ENCODE measurements around the gene TRPC4.

Gene TRPC4

DNA sequence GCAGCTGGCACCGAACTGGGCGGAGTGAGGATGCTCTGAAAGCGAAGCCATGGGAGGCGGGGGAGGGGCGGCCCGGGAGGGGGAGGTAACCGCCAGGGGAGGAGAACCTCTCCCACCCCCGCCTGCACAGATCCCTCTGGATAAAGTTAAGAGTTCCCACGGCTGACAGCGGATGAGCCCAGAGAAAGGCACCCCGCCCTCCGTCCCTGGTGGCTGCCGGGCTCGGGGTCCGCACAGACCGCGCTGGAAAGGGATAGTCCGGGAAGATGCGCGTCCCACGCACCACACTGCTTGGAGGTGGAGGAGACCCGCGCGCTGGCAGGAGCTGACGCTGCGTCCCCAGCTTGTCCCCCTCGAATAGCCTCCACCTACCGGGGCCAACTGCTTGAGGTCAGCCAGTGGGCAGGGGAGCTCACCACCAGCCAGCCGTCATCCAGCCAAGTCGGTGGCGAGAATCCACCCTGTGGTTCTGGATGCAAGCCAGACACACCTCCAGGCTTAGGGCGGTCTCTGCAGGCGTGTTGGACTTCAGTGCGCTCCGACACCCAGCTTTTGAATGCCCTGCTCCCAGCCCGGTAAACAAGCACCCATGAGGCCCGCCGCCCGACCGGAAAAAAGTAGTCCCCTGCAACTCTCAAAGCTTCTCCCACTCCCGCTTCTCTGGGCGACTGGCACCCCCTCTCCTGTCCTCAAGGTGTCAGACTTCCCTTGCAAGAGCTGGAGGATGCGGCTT is at the start of gene TRPC4:
Gene TRPC4 (minus strand): TSS at position 17 of the 733 bp plus-strand sequence. CDS start 86,439 bp downstream, outside the sequence.
- DNase-seq (ENCODE audit: low spot score) = no peak

DNA sequence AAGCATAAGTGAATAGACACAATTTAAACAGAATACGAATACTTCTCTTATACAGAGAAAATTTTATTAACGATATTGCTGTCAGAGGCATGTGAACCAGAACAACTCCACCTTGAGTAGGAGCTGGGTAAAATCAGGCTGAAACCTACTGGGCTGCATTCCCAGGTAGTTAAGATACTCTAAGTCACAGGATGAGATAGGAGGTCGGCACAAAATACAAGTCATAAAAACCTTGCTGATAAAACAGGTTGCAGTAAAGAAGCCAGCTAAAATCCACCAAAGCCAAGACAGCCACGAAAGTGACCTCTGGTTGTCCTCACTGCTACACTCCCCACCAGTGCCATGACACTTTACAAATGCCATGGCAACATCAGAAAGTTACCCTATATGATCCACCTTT is 49.2 kb upstream of the TRPC4 start:
- DNase-seq (ENCODE audit: low spot score) = no peak

DNA sequence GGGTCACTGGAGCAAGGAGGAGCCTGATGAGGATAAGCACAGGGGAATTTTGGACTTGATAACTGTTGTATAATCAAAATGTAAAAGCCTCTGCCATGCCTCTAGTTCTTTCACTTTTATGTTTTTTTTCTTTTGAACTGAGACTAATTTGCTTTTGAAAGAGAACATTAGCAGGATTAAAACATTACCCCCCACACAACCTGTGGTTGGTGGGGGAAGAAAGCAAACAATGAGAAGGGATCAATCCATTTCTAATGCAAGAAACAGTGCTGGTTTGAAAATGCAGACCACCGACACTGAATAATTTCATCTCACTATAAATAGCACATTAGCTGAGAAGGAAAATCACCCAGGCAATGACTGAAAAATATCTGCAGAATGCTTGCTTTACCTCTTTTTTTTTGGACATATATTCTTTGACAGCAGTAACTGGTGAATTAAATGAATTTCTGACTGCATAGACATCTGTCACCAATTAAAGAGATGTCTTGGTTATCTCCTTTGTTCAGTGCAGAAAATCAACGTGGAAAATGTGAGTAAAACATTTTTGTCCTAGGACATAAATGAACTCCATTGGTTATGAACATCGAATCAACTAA is 48.6 kb upstream of the TRPC4 start:
- no peak for DNase-seq (ENCODE audit: low spot score)

- DNase-seq (ENCODE audit: low spot score) = no peak
Measured at GRCh38 chr13:37914781-37915391, 45.3 kb upstream of the TRPC4 start.

DNA sequence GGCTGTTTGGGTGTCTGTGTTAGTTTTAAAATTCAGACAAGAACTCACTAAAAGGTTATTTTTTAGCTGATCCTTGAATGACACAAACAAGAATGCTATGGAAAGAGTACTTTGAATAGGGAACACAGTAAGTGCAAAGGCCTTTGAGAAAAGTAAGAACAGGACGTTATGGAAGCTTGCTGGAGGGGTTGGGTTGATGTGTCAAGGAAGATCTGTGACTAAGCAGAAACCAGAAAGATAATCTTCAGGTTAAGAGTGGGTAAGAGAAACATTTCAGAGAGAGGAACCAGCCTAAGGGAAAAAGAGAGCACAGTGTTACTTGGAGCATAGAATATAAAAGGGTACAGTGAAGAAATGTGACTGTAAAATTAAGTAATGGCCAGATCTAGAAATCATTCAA is 41.2 kb upstream of the TRPC4 start:
- DNase-seq (ENCODE audit: low spot score) = no peak

GRCh38 chr13:37906880-37907279 is 37.3 kb upstream of the TRPC4 start:
- DNase-seq (ENCODE audit: low spot score) = no peak

GRCh38 chr13:37905736-37906135 is 36.2 kb upstream of the TRPC4 start:
- DNase-seq (ENCODE audit: low spot score) = no peak

- DNase-seq (ENCODE audit: low spot score) = no peak
Measured at GRCh38 chr13:37899753-37900152, 30.2 kb upstream of the TRPC4 start.

DNA sequence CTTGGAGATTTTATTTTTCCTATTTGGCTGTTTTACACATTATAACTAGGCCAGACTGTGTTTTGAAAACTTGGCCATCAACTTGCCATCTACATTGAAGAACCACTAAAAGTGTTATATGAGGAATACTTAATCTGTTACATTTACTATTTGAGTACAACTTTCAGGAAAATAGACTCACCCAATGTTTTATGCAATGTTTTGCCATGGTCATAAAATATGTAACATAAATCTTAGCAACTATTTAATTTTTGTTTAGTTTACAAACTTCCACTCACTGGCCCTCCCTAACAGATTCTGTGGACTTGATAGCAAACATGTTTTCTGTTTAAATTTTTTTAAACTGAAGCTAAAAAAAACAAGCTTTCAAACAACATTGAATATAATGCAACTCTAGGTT is 23.7 kb upstream of the TRPC4 start:
- DNase-seq (ENCODE audit: low spot score) = no peak

GRCh38 chr13:37889820-37890219 is 20.2 kb upstream of the TRPC4 start:
- DNase-seq (ENCODE audit: low spot score) = no peak

GRCh38 chr13:37889102-37889501 is 19.5 kb upstream of the TRPC4 start:
- DNase-seq (ENCODE audit: low spot score) = no peak

- no peak for DNase-seq (ENCODE audit: low spot score)
Measured at GRCh38 chr13:37886879-37887278, 17.3 kb upstream of the TRPC4 start.

DNA sequence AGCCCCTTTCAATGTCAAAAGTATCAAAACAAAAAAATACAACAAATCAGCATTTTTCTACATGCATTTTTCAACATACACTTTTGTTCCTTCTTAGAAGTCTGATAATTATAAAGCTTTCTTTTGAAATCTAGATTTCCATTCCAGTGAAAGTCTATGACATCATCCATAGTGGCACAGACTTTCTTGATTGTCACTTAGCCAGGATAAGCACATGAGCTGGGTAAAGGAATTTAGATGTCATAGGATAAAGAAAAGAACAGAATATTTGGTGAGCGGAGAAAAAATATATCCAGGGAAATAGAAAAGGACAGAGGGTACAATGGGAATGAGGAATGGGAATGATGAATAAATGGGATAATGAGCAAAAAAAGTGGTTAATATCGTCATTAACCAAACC is 15.1 kb upstream of the TRPC4 start:
- no peak for DNase-seq (ENCODE audit: low spot score)

GRCh38 chr13:37884026-37884425 is 14.5 kb upstream of the TRPC4 start:
- DNase-seq (ENCODE audit: low spot score) = no peak

DNA sequence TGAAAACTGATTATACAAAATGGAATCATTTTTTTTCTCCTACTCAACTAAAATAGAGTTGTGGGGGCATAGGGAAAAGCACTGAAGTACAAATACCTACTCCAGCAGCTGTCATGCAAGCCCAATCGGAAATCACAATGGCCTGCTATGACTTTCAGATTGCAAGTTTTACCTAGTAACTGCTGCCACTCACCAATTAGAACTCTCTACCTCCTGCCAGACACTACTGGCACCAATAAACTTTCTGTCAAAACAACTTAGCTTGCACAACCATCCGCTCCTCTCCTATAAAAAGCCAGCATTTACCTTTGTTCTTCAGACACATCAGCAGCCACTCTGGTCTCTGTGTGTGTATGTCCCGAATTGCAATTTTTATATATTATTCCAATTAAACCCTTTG is 9.3 kb upstream of the TRPC4 start:
- DNase-seq (ENCODE audit: low spot score) = no peak

- DNase-seq (ENCODE audit: low spot score) = no peak
Measured at GRCh38 chr13:37878496-37878895, 8.9 kb upstream of the TRPC4 start.

GRCh38 chr13:37870895-37871550 is 1.5 kb upstream of the TRPC4 start:
- no peak for DNase-seq (ENCODE audit: low spot score)

DNA sequence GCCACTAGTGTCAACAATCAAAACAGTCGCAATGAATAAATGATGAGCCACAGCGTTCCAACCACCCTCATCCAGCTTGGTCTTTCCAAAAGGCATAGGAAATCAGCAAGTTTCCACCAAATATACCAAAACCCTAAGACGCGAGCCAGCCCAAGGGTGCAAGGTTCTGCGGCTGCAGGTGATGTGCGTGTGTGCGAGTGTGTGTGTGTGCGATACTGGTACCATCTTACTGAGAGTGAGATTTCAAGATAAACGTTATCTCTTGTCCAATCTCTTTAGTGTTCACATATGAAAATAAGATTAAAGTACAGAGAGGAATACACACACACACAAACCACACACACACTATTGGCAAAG is 895 bp upstream of the TRPC4 start:
- DNase-seq (ENCODE audit: low spot score) = no peak

GRCh38 chr13:37869506-37869755 is 141 bp downstream of the TRPC4 start:
- no peak for DNase-seq (ENCODE audit: low spot score)

- DNase-seq (ENCODE audit: low spot score) = no peak
Measured at GRCh38 chr13:37868691-37869505, 674 bp downstream of the TRPC4 start.

DNA sequence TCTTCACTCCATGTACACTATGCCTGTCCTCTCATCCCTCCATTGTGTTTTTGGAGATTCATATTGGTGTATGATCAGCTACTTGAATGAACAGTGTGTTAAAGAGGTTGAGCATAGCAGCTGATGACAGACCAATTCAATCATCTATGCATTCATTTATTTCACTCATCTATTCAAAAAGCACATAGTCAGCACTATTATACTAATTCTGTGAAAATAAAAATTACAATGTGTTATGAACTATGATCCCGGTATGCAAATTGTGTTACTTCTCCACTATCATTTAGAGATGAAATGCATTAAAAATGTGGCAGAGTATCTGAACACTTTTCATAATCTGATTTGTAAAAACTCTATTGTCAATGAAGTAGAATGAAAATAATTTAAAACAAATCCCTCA is 5.9 kb downstream of the TRPC4 start:
- DNase-seq (ENCODE audit: low spot score) = no peak

GRCh38 chr13:37835392-37835791 is 34.2 kb downstream of the TRPC4 start:
- no peak for DNase-seq (ENCODE audit: low spot score)

DNA sequence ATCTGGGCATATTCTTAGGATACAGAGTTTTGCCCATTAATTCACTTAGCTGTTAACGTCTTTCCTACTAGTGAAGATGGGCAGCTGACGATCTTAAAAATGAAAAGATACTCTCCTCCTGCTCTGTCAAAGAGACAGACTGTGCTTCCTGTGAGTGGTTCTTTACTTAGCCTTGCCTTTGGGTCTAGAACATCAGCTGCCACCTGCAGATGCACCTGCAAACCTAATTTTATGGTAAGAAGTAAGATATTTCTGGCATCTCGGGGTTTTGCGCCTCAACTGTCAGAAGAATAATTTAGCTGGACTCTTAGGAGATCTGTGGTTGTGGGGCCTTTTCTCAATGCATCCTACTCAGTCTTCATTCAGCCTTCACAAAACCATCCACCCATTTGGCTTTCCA is 36.2 kb downstream of the TRPC4 start:
- DNase-seq (ENCODE audit: low spot score) = no peak

All from hematopoietic multipotent progenitor cell treated with erythropoietin and hydrocortisone succinate and interleukin-3 and kit ligand, for 17 days (in vitro differentiated cells).